PFSK-1 (cell line): Measurements from ENCODE around the gene GALNTL6.

Experiments used
- POLR2AphosphoS5 ChIP-seq: IDR thresholded peaks from 2 replicates; pipeline ENCODE4 v1.6.1; 2012; ENCODE audit warnings: low read depth, mild to moderate bottlenecking, control low read depth, low read length, moderate library complexity
- SIN3A ChIP-seq: IDR thresholded peaks from 2 replicates; pipeline ENCODE4 v1.6.1; 2012; ENCODE audit warnings: mild to moderate bottlenecking, low read length, moderate library complexity, borderline replicate concordance; ENCODE audit not compliant: insufficient read depth

- TF ChIP-seq POLR2AphosphoS5 (no peak), SIN3A (no peak)
Measured at GRCh38 chr4:172344308-172344938, 531.2 kb downstream of the GALNTL6 start.
